ENCODE measurements around the gene KLHL6.
"Not testable (repeated sequence)": the region's sequence is repeated elsewhere in the genome, so short reads cannot be mapped to it uniquely, and the experiment has no call there.

DNA sequence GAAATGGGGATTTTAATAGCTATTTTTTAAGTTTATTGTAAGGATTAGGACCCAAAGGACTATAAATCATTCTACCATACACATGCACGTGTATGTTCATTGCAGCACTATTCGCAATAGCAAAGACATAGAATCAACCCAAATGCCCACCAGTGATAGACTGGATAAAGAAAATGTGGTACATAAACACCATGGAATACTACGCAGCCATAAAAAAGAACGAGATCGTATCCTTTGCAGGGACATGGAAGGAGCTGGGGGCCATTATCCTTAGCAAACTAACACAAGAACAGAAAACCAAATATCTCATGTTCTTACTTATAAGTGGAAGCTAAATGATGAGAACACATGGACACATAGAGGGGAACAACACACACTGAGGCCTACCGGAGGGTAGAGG lies 26.7 kb downstream of the KLHL6 start:
- not testable (repeated sequence) for TF ChIP-seq EP300, POLR2A (IDR thresholded peaks at IDR 0.05)
- TF ChIP-seq, protein P1, sequence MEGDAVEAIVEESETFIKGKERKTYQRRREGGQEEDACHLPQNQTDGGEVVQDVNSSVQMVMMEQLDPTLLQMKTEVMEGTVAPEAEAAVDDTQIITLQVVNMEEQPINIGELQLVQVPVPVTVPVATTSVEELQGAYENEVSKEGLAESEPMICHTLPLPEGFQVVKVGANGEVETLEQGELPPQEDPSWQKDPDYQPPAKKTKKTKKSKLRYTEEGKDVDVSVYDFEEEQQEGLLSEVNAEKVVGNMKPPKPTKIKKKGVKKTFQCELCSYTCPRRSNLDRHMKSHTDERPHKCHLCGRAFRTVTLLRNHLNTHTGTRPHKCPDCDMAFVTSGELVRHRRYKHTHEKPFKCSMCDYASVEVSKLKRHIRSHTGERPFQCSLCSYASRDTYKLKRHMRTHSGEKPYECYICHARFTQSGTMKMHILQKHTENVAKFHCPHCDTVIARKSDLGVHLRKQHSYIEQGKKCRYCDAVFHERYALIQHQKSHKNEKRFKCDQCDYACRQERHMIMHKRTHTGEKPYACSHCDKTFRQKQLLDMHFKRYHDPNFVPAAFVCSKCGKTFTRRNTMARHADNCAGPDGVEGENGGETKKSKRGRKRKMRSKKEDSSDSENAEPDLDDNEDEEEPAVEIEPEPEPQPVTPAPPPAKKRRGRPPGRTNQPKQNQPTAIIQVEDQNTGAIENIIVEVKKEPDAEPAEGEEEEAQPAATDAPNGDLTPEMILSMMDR (IDR thresholded peaks at IDR 0.05): not testable (repeated sequence)

All from tibial nerve (tissue), 4 donors.